GM23338 (cell line): Measurements from ENCODE around the gene TELO2.

Experiments
- CREB1 ChIP-seq: fragments of 250-450 bp; sonication (Bioruptor Pico); IDR thresholded peaks from 2 replicates; pipeline ENCODE4 v1.5.0; 2020; ENCODE audit warnings: low read depth, mild to moderate bottlenecking, moderate library complexity
- ETS1 ChIP-seq: IDR thresholded peaks from 2 replicates; pipeline ENCODE4 v1.6.1; 2016; ENCODE audit warnings: antibody characterized with exemption
- EZH2 ChIP-seq: fragments of 200-600 bp; sonication (generic); IDR thresholded peaks from one replicate; pipeline ENCODE4 v1.8.0; 2017; ENCODE audit warnings: antibody characterized with exemption, mild to moderate bottlenecking, low read depth; ENCODE audit not compliant: unreplicated experiment
- EZH2phosphoT487 ChIP-seq: fragments of 200-600 bp; sonication (generic); IDR thresholded peaks from one replicate; pipeline ENCODE4 v1.8.1; 2018; ENCODE audit warnings: antibody characterized with exemption; ENCODE audit not compliant: unreplicated experiment
- JUNB ChIP-seq: IDR thresholded peaks from one replicate; pipeline ENCODE4 v1.6.1; 2016; ENCODE audit warnings: antibody characterized with exemption; ENCODE audit not compliant: unreplicated experiment
- NANOG ChIP-seq: IDR thresholded peaks from 2 replicates; pipeline ENCODE4 v1.6.1; 2016; ENCODE audit warnings: antibody characterized with exemption, borderline replicate concordance
- POLR2AphosphoS5 ChIP-seq: IDR thresholded peaks from 2 replicates; pipeline ENCODE4 v1.6.1; 2016; ENCODE audit warnings: antibody characterized with exemption, low read depth
- REST ChIP-seq: IDR thresholded peaks from one replicate; pipeline ENCODE4 v1.6.1; 2018; ENCODE audit warnings: antibody characterized with exemption; ENCODE audit not compliant: unreplicated experiment
- STAT1 ChIP-seq: IDR thresholded peaks from one replicate; pipeline ENCODE4 v1.6.1; 2016; ENCODE audit warnings: antibody characterized with exemption; ENCODE audit not compliant: unreplicated experiment
- ZNF114 ChIP-seq: fragments of 250-450 bp; sonication (Bioruptor Pico); IDR thresholded peaks from 2 replicates; pipeline ENCODE4 v1.5.0; 2020; ENCODE audit warnings: mild to moderate bottlenecking, moderate library complexity
- ZNF331 ChIP-seq: fragments of 250-450 bp; sonication (Bioruptor Pico); IDR thresholded peaks from 2 replicates; pipeline ENCODE4 v1.5.0; 2020; ENCODE audit warnings: low read depth, mild to moderate bottlenecking, moderate library complexity
- ZNF462 ChIP-seq: fragments of 250-450 bp; sonication (Bioruptor Pico); IDR thresholded peaks from 2 replicates; pipeline ENCODE4 v1.5.0; 2020; ENCODE audit warnings: mild to moderate bottlenecking, moderate library complexity
- TF ChIP-seq, protein P1 (sequence below), 2 experiments: fragments of 200-600 bp in 1 of 2; sonication (generic) in 1 of 2; conservative IDR thresholded peaks; 2 replicates each; pipeline versions ENCODE4 v1.5.1 to v1.6.1; 2016 to 2017; ENCODE audit warnings: antibody characterized with exemption in 2 of 2, low read depth in 2 of 2, mild to moderate bottlenecking in 2 of 2, moderate library complexity in 1 of 2

GRCh38 chr16:1452530-1452929 is 40.6 kb upstream of the TELO2 start:
- TF ChIP-seq, protein P1, sequence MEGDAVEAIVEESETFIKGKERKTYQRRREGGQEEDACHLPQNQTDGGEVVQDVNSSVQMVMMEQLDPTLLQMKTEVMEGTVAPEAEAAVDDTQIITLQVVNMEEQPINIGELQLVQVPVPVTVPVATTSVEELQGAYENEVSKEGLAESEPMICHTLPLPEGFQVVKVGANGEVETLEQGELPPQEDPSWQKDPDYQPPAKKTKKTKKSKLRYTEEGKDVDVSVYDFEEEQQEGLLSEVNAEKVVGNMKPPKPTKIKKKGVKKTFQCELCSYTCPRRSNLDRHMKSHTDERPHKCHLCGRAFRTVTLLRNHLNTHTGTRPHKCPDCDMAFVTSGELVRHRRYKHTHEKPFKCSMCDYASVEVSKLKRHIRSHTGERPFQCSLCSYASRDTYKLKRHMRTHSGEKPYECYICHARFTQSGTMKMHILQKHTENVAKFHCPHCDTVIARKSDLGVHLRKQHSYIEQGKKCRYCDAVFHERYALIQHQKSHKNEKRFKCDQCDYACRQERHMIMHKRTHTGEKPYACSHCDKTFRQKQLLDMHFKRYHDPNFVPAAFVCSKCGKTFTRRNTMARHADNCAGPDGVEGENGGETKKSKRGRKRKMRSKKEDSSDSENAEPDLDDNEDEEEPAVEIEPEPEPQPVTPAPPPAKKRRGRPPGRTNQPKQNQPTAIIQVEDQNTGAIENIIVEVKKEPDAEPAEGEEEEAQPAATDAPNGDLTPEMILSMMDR (conservative IDR thresholded peaks at IDR 0.05; ENCODE audit: low read depth in 2 of 2): no peak
- no peak for TF ChIP-seq CREB1 (CRISPR knock-in tag)
- TF ChIP-seq REST: no peak
- no peak for TF ChIP-seq EZH2
- TF ChIP-seq POLR2AphosphoS5: no peak
- TF ChIP-seq STAT1: no peak
- no peak for TF ChIP-seq JUNB
- no peak for TF ChIP-seq ZNF462 (CRISPR knock-in tag)
- no peak for TF ChIP-seq EZH2phosphoT487
- TF ChIP-seq ZNF331 (CRISPR knock-in tag): no peak
- no peak for TF ChIP-seq ZNF114
- no peak for TF ChIP-seq ETS1
- TF ChIP-seq NANOG: no peak
